WTC11 (cell line): ENCODE measurements around the gene PCNA. TPM values are rescaled to one million over a fixed set of nuclear protein-coding genes. Genes with fewer than 3 reads are reported as not detected.

Experiments
- CREB1 ChIP-seq: sonication (generic); formaldehyde crosslinking; IDR thresholded peaks from 2 replicates; pipeline ENCODE4 v1.8.0; 2023; ENCODE audit warnings: mild to moderate bottlenecking, missing genetic modification reagents
- E2F4 ChIP-seq: sonication (generic); formaldehyde crosslinking; IDR thresholded peaks from 2 replicates; pipeline ENCODE4 v1.8.1; 2022; ENCODE audit warnings: low read depth, mild to moderate bottlenecking, moderate library complexity, missing genetic modification reagents, borderline replicate concordance
- GRHL2 ChIP-seq: fragments of 250-450 bp; sonication (Bioruptor Pico); IDR thresholded peaks from 2 replicates; pipeline ENCODE4 v1.8.0; 2022; ENCODE audit warnings: mild to moderate bottlenecking, moderate library complexity; ENCODE audit not compliant: insufficient replicate concordance, severe bottlenecking
- GTF2I ChIP-seq: fragments of 250-450 bp; sonication (Bioruptor Pico); conservative IDR thresholded peaks from 2 replicates; pipeline ENCODE4 v1.4.0; 2021; ENCODE audit warnings: mild to moderate bottlenecking
- RELA ChIP-seq: sonication (generic); formaldehyde crosslinking; IDR thresholded peaks from 2 replicates; pipeline ENCODE4 v1.8.1; 2022; ENCODE audit warnings: missing genetic modification reagents, mild to moderate bottlenecking, borderline replicate concordance
- SMAD3 ChIP-seq: sonication (generic); formaldehyde crosslinking; IDR thresholded peaks from 2 replicates; pipeline ENCODE4 v1.8.0; 2022; ENCODE audit warnings: missing genetic modification reagents, mild to moderate bottlenecking, borderline replicate concordance
- SOX15 ChIP-seq: fragments of 250-450 bp; sonication (Bioruptor Pico); IDR thresholded peaks from 2 replicates; pipeline ENCODE4 v1.9.0; 2021; ENCODE audit warnings: mild to moderate bottlenecking
- TCF7 ChIP-seq: sonication (generic); formaldehyde crosslinking; IDR thresholded peaks from 2 replicates; pipeline ENCODE4 v1.8.0; 2022; ENCODE audit warnings: mild to moderate bottlenecking, low read depth, missing genetic modification reagents, moderate library complexity
- USF2 ChIP-seq: sonication (generic); formaldehyde crosslinking; IDR thresholded peaks from 2 replicates; pipeline ENCODE4 v1.8.1; 2023; ENCODE audit warnings: mild to moderate bottlenecking, missing genetic modification reagents, moderate library complexity
- ZNF281 ChIP-seq: sonication (generic); formaldehyde crosslinking; IDR thresholded peaks from 2 replicates; pipeline ENCODE4 v1.8.0; 2023; ENCODE audit warnings: mild to moderate bottlenecking, missing genetic modification reagents
- ZNF396 ChIP-seq: fragments of 250-450 bp; sonication (Bioruptor Pico); IDR thresholded peaks from 2 replicates; pipeline ENCODE4 v1.8.0; 2021; ENCODE audit warnings: mild to moderate bottlenecking, moderate library complexity, borderline replicate concordance
- ZNF423 ChIP-seq: fragments of 250-450 bp; sonication (Bioruptor Pico); IDR thresholded peaks from 2 replicates; pipeline ENCODE4 v2.1.2; 2022; ENCODE audit warnings: mild to moderate bottlenecking, moderate library complexity
- ZNF671 ChIP-seq: fragments of 250-450 bp; sonication (Bioruptor Pico); IDR thresholded peaks from 2 replicates; pipeline ENCODE4 v1.8.0; 2021; ENCODE audit warnings: mild to moderate bottlenecking
- total RNA-seq: library from RNA; stranded (reverse); gene quantifications from 3 replicates; pipeline ENCODE4 v1.2.3, GENCODE V29; 2021
- TF ChIP-seq, protein P1 (sequence below): sonication (generic); formaldehyde crosslinking; IDR thresholded peaks from 2 replicates; pipeline ENCODE4 v1.8.1; 2023; ENCODE audit warnings: mild to moderate bottlenecking, missing genetic modification reagents, borderline replicate concordance
- TF ChIP-seq, protein P2 (sequence below): sonication (generic); formaldehyde crosslinking; IDR thresholded peaks from 2 replicates; pipeline ENCODE4 v1.8.0; 2022; ENCODE audit warnings: mild to moderate bottlenecking, missing genetic modification reagents
- TF ChIP-seq, protein P3 (sequence below): sonication (generic); formaldehyde crosslinking; IDR thresholded peaks from 2 replicates; pipeline ENCODE4 v1.8.0; 2022; ENCODE audit warnings: mild to moderate bottlenecking, missing genetic modification reagents
- TF ChIP-seq, protein P4 (sequence below): sonication (generic); formaldehyde crosslinking; IDR thresholded peaks from 2 replicates; pipeline ENCODE4 v1.8.0; 2022; ENCODE audit warnings: mild to moderate bottlenecking, missing genetic modification reagents

The PCNA gene
- total RNA-seq, 1 experiment from 2014 or later = 262 TPM

- peak; percentile 93 for TF ChIP-seq TCF7 (CRISPR knock-in tag)
- TF ChIP-seq SMAD3 (CRISPR knock-in tag) = peak; percentile 91
- no peak for TF ChIP-seq SOX15 (CRISPR knock-in tag)
- TF ChIP-seq, protein P1, sequence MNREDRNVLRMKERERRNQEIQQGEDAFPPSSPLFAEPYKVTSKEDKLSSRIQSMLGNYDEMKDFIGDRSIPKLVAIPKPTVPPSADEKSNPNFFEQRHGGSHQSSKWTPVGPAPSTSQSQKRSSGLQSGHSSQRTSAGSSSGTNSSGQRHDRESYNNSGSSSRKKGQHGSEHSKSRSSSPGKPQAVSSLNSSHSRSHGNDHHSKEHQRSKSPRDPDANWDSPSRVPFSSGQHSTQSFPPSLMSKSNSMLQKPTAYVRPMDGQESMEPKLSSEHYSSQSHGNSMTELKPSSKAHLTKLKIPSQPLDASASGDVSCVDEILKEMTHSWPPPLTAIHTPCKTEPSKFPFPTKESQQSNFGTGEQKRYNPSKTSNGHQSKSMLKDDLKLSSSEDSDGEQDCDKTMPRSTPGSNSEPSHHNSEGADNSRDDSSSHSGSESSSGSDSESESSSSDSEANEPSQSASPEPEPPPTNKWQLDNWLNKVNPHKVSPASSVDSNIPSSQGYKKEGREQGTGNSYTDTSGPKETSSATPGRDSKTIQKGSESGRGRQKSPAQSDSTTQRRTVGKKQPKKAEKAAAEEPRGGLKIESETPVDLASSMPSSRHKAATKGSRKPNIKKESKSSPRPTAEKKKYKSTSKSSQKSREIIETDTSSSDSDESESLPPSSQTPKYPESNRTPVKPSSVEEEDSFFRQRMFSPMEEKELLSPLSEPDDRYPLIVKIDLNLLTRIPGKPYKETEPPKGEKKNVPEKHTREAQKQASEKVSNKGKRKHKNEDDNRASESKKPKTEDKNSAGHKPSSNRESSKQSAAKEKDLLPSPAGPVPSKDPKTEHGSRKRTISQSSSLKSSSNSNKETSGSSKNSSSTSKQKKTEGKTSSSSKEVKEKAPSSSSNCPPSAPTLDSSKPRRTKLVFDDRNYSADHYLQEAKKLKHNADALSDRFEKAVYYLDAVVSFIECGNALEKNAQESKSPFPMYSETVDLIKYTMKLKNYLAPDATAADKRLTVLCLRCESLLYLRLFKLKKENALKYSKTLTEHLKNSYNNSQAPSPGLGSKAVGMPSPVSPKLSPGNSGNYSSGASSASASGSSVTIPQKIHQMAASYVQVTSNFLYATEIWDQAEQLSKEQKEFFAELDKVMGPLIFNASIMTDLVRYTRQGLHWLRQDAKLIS (CRISPR knock-in tag) = no peak
- TF ChIP-seq E2F4 (CRISPR knock-in tag) = peak; percentile 99
- no peak for TF ChIP-seq ZNF423 (CRISPR knock-in tag)
- TF ChIP-seq GTF2I (CRISPR knock-in tag) = no peak
- TF ChIP-seq, protein P2, sequence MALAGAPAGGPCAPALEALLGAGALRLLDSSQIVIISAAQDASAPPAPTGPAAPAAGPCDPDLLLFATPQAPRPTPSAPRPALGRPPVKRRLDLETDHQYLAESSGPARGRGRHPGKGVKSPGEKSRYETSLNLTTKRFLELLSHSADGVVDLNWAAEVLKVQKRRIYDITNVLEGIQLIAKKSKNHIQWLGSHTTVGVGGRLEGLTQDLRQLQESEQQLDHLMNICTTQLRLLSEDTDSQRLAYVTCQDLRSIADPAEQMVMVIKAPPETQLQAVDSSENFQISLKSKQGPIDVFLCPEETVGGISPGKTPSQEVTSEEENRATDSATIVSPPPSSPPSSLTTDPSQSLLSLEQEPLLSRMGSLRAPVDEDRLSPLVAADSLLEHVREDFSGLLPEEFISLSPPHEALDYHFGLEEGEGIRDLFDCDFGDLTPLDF (CRISPR knock-in tag) = peak; percentile 97; the same call in 1 of the 2 replicates
- peak; percentile 92 for TF ChIP-seq RELA (CRISPR knock-in tag)
- TF ChIP-seq, protein P3, sequence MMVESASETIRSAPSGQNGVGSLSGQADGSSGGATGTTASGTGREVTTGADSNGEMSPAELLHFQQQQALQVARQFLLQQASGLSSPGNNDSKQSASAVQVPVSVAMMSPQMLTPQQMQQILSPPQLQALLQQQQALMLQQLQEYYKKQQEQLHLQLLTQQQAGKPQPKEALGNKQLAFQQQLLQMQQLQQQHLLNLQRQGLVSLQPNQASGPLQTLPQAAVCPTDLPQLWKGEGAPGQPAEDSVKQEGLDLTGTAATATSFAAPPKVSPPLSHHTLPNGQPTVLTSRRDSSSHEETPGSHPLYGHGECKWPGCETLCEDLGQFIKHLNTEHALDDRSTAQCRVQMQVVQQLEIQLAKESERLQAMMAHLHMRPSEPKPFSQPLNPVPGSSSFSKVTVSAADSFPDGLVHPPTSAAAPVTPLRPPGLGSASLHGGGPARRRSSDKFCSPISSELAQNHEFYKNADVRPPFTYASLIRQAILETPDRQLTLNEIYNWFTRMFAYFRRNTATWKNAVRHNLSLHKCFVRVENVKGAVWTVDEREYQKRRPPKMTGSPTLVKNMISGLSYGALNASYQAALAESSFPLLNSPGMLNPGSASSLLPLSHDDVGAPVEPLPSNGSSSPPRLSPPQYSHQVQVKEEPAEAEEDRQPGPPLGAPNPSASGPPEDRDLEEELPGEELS = peak; percentile 96
- TF ChIP-seq, protein P4, sequence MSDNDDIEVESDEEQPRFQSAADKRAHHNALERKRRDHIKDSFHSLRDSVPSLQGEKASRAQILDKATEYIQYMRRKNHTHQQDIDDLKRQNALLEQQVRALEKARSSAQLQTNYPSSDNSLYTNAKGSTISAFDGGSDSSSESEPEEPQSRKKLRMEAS (CRISPR knock-in tag) = no peak
- peak; percentile 78; the same call in 1 of the 2 replicates for TF ChIP-seq ZNF281 (CRISPR knock-in tag)
- TF ChIP-seq ZNF671 (CRISPR knock-in tag) = no peak
- peak; percentile 83 for TF ChIP-seq CREB1 (CRISPR knock-in tag)
- no peak for TF ChIP-seq GRHL2
- 0 out of 2 replicates have a peak, but pooled peaks have one; percentile 17 for TF ChIP-seq USF2 (CRISPR knock-in tag)
- TF ChIP-seq ZNF396 (CRISPR knock-in tag) = no peak
- TF ChIP-seq, all 79 proteins: peak for 35
These were observed 669 bp downstream of the PCNA start (continued) for GRCh38 chr20:5119143-5119434.
